ENCODE results near the gene PER3. TPM values are rescaled to one million over a fixed set of nuclear protein-coding genes. Genes with fewer than 3 reads are reported as not detected.
A peak's percentile ranks its signal among the peaks of the same experiment; 100 is the strongest.

The PER3 gene
- total and polyA plus RNA-seq, 8 donors, result 4.6 to 13.9 (median 9.6) TPM

DNA sequence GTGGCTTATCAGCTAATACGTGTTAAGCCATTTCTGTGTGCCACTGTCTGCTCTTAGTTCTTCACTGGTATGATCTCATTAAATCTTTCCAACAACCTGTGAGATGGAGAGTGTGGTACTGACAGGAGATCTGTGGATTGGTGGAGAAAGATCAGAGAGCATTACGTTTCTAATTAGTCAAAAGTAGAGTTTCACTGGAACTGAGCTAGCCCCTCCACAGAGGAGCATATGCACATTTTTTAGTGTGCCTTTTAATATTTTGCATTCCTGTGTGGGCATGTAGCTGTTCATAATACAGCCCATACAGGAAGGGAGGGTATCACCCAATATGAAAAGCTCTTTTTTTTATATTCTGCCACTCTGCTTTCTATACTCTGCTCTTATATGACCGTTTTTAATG lies 37.2 kb downstream of the PER3 start:
- H3K27me3 ChIP-seq, result no peaks in the 10 kb centered on the region
- intact Hi-C loops (cut with DNase I), result no loop called here
- FAIRE-seq (no peak), DNase-seq (no peak), ATAC-seq (no peak)
- TF ChIP-seq, protein P1, sequence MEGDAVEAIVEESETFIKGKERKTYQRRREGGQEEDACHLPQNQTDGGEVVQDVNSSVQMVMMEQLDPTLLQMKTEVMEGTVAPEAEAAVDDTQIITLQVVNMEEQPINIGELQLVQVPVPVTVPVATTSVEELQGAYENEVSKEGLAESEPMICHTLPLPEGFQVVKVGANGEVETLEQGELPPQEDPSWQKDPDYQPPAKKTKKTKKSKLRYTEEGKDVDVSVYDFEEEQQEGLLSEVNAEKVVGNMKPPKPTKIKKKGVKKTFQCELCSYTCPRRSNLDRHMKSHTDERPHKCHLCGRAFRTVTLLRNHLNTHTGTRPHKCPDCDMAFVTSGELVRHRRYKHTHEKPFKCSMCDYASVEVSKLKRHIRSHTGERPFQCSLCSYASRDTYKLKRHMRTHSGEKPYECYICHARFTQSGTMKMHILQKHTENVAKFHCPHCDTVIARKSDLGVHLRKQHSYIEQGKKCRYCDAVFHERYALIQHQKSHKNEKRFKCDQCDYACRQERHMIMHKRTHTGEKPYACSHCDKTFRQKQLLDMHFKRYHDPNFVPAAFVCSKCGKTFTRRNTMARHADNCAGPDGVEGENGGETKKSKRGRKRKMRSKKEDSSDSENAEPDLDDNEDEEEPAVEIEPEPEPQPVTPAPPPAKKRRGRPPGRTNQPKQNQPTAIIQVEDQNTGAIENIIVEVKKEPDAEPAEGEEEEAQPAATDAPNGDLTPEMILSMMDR (IDR thresholded peaks at IDR 0.05), result no peak
- no peak overlapping the region for H3K27ac ChIP-seq
- no peaks in the 10 kb centered on the region for H3K9me3 ChIP-seq
- WGBS, 2 donors, result 70 to 80% methylated on average over 3 of the region's 3 CpGs
- no peak overlapping the region for H3K4me3 ChIP-seq
- H3K36me3 ChIP-seq, result peaks cover 0 to 74% (median 7%) of the 10 kb centered on the region in 3 donors
- H3K4me1 ChIP-seq, result no peaks in the 10 kb centered on the region

DNA sequence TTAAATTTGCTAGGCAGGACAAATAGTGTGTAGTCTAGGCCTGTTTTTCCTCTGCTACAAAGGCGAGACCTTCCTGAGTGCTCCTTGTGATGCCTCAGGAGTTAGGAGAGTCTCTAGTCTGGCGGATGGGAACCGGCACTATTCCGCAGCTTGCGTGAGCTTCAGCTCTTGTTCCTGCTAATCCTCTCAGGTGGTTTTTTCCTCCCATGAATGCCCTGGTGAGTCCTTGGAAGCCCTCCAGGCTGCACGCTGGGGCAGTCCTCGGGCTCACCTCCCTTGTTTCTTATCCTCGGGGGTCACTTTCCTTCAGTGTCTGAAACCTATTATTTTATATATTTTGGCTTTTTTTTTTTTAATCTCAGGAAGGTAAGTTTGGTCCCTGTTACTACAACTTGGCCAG lies 40.6 kb downstream of the PER3 start:
- Histone ChIP-seq H3K27me3 (no peaks in the 10 kb centered on the region), H3K36me3 (peaks cover 0 to 85% (median 27%) of the 10 kb centered on the region in 3 donors), H3K4me1 (no peaks in the 10 kb centered on the region), H3K9me3 (no peaks in the 10 kb centered on the region), H3K27ac (no peak overlapping the region), H3K4me3 (no peak overlapping the region)
- FAIRE-seq (no peak), DNase-seq (no peak), ATAC-seq (no peak)
- WGBS, 2 donors, result 94 to 97% methylated on average over 8 of the region's 8 CpGs
- intact Hi-C loops (cut with DNase I), result no loop called here
- TF ChIP-seq, protein P1 (IDR thresholded peaks at IDR 0.05), result no peak

DNA sequence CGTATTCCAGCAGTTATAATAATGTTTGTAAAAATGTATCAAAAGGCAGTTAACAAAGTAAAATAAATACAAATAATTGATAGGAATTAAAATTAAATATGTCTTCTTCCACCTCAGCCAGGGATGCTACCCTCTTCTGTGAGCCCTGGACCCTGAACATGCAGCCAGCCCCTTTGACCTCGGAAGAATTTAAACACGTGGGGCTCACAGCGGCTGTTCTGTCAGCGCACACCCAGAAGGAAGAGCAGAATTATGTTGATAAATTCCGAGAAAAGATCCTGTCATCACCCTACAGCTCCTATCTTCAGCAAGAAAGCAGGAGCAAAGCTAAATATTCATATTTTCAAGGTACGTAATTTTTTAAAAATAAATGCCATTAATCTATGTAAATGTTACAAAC lies 42.3 kb downstream of the PER3 start:
- no peaks in the 10 kb centered on the region for H3K9me3 ChIP-seq
- no peak for DNase-seq
- H3K36me3 ChIP-seq, result peaks cover 0 to 69% (median 24%) of the 10 kb centered on the region in 3 donors
- no peak for FAIRE-seq
- H3K27me3 ChIP-seq, result no peaks in the 10 kb centered on the region
- H3K4me3 ChIP-seq, result no peak overlapping the region
- WGBS, 2 donors, result 89 to 94% methylated on average over 7 of the region's 7 CpGs
- H3K4me1 ChIP-seq, result no peaks in the 10 kb centered on the region
- TF ChIP-seq, protein P1 (IDR thresholded peaks at IDR 0.05), result no peak
- ATAC-seq, result no peak
- intact Hi-C loops (cut with DNase I), result no loop called here
- H3K27ac ChIP-seq, result no peak overlapping the region

DNA sequence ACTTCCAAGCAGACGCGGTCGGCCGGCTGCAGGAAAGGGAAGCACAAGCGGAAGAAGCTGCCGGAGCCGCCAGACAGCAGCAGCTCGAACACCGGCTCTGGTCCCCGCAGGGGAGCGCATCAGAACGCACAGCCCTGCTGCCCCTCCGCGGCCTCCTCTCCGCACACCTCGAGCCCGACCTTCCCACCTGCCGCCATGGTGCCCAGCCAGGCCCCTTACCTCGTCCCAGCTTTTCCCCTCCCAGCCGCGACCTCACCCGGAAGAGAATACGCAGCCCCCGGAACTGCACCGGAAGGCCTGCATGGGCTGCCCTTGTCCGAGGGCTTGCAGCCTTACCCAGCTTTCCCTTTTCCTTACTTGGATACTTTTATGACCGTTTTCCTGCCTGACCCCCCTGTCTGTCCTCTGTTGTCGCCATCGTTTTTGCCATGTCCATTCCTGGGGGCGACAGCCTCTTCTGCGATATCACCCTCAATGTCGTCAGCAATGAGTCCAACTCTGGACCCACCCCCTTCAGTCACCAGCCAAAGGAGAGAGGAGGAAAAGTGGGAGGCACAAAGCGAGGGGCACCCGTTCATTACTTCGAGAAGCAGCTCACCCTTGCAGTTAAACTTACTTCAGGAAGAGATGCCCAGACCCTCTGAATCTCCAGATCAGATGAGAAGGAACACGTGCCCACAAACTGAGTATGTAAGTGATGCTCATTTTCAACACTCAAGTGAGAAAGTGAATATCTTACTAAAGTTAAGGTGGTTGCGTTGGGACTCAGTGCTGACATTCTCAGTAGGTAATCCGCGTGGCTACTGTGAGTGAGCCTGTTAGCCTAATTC lies 43.2 kb downstream of the PER3 start:
- WGBS, 2 donors, result 88% methylated on average over 39 of the region's 39 CpGs
- Histone ChIP-seq H3K9me3 (no peaks in the 10 kb centered on the region), H3K36me3 (peaks cover 0 to 59% (median 24%) of the 10 kb centered on the region in 3 donors), H3K27ac (no peak overlapping the region), H3K4me3 (peak overlapping the region in 1 of 4 donors; percentile 13), H3K27me3 (no peaks in the 10 kb centered on the region), H3K4me1 (peaks cover 0 to 3% (median 0%) of the 10 kb centered on the region in 3 donors)
- no peak for FAIRE-seq
- ATAC-seq, result peak in 2 of 4 donors; percentile 20 to 32
- DNase-seq, result no peak
- TF ChIP-seq, protein P1 (IDR thresholded peaks at IDR 0.05), result no peak
- intact Hi-C loops (cut with DNase I), result no loop called here

DNA sequence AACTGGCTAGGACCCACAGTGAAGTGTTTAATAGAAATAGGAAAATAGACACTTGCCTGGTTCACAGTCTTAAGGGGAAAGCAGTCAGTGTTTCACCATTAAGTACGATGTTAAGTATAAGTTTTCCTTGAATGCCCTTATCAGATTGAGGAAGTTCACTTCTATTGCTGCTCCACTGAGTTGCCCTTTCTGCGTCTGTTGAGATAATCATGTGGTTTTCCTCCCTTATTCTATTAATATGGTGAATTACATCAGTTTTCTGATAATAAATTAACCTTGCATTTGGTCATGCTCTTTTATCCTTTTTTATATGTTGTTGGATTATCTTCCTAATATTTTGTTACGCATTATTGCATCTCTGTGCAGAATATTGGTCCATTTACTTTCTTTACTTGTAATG lies 47.4 kb downstream of the PER3 start:
- peaks cover 0 to 46% (median 19%) of the 10 kb centered on the region in 3 donors for H3K36me3 ChIP-seq
- H3K4me1 ChIP-seq, result peaks cover 0 to 3% (median 0%) of the 10 kb centered on the region in 3 donors
- 57 to 58% methylated on average over 3 of the region's 3 CpGs for WGBS, 2 donors
- DNase-seq (no peak), FAIRE-seq (no peak), ATAC-seq (peak in 2 of 4 donors; percentile 26 to 30)
- no peak overlapping the region for H3K4me3 ChIP-seq
- intact Hi-C loops (cut with DNase I), result no loop called here
- TF ChIP-seq, protein P1 (IDR thresholded peaks at IDR 0.05), result no peak
- H3K9me3 ChIP-seq, result no peaks in the 10 kb centered on the region
- H3K27ac ChIP-seq, result no peak overlapping the region
- no peaks in the 10 kb centered on the region for H3K27me3 ChIP-seq

Data from pancreas (tissue), 10 donors.